GM10847 (cell line): ENCODE results near the gene PRKAB1.

Experiments used
- POLR2A ChIP-seq: IDR thresholded peaks from 2 replicates; pipeline ENCODE4 v1.6.1; 2011; ENCODE audit not compliant: insufficient read length; ENCODE audit errors: extremely low read depth

The PRKAB1 gene, protein sequence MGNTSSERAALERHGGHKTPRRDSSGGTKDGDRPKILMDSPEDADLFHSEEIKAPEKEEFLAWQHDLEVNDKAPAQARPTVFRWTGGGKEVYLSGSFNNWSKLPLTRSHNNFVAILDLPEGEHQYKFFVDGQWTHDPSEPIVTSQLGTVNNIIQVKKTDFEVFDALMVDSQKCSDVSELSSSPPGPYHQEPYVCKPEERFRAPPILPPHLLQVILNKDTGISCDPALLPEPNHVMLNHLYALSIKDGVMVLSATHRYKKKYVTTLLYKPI

DNA sequence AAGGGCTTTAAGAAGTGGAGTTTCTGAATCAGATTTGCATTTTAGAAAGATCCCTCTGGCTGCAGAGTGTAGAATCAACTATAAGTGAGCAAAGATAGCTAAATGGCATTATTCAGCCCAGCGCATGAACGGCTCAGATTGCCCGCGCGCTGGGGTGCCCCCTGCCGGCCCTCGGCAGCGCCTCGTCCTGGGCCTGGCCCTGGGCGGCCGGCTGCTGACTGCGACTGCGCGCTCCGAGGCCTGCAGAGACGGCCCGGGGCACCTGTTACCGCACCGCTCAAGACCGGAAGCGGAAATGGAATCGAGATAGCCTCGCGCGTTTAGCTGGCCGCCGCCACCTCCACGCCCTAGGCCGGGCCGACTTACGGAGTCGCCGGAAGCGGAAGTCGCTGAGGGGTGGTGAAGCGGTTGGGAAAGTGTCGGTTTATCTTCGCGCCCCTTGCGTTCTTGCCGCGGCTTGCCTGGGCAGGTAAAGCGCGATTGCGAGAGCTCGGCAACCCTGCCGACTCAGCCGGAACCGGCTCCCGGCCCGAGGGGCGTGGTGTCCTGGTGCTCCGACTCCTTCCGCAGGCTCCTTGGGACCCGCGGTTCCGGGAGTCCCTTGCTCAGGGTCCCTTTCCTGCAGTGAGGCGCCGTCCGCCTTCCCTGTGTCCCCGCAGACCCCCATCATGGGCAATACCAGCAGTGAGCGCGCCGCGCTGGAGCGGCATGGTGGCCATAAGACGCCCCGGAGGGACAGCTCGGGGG, at the start of gene PRKAB1:
TSS of gene PRKAB1 (plus strand) at position 557 of the 747 bp plus-strand sequence. CDS start at position 669, 112 bp downstream.
- peak; percentile 86 for TF ChIP-seq POLR2A

DNA sequence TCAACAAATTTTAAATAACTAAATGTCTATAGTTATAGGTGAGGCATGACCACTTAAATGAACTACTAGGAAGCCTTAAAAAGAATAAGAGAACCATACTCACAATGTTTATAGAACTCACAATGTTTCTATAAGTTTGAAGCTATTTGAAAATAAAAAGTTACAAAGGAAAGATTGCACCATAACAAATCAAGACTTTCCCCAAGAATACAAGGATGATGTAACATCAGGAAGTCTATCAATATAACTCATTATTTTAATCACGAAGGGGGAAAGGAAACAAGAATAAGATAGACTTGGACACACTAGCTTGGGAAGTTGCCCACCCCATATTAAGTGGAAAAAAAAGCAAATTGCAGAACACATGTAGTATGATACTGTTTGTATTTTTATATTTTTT, 47.4 kb upstream of the PRKAB1 start:
- TF ChIP-seq POLR2A: no peak

DNA sequence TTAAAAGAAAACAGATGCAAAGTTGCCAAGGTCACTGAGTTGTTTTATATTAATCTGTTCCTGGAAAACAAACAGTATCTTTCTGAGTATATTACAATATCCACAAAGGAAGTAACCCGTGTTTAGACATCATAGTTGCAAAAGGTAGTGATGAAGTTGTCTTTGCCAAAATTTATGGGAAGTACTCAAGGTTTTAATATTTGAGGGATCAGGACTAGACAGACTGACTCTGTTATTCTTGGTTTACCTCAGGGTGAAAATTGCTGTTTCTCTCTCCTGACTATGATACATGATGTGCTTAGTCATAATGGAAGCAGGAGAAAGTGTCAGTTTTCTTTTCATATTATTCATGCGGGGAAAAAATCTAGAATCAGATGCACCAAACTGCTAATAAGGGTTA, 46.1 kb upstream of the PRKAB1 start:
- TF ChIP-seq POLR2A: no peak

DNA sequence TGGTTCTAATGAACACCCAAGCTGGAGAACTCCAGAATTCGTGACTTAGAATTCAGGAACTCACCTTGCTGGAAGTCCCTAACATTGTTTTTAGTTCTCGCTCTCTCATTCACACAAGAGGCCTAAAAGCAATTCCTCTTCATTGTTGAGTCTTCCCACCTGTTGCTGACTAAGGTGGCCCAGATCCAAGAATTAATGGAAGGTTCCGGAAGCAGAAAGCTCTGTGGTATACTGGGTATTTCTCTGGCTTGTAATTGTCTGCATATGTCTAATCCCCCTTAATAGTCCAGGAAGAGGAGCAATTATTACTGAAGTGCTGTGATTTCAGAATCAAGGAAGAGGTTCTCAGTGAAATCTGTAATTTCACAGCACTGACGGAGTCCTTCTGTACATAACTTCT, 43.0 kb upstream of the PRKAB1 start:
- no peak for TF ChIP-seq POLR2A

- no peak for TF ChIP-seq POLR2A
Observed at GRCh38 chr12:119627019-119627643, 40.8 kb upstream of the PRKAB1 start.

GRCh38 chr12:119627686-119628085, 40.2 kb upstream of the PRKAB1 start:
- TF ChIP-seq POLR2A: no peak

DNA sequence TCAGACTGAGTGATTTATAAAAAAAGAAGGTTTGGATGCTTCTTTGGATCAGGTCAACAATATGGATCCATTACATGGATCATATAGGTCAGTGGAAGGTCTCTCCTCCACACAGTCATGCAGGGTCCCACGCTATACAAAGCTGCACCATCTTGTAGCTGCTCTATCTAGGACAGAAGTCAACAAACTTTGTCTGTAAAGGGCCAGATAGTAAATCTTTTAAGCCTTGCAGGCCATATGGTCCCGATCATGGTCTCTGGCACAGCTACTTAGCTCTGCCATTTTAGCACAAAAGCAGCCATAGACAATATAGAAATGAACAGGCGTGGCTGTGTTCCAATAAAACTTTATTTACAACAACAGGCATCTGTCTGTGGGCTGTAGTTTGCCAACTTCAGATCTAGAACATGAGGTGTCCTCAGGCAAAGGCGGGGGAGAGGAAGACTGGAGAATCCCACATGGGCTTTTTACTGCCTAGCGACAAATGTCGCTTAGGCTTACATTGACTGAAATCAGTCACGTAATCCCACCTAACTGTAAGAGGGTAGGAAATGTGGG, 37.6 kb upstream of the PRKAB1 start:
- TF ChIP-seq POLR2A: no peak

DNA sequence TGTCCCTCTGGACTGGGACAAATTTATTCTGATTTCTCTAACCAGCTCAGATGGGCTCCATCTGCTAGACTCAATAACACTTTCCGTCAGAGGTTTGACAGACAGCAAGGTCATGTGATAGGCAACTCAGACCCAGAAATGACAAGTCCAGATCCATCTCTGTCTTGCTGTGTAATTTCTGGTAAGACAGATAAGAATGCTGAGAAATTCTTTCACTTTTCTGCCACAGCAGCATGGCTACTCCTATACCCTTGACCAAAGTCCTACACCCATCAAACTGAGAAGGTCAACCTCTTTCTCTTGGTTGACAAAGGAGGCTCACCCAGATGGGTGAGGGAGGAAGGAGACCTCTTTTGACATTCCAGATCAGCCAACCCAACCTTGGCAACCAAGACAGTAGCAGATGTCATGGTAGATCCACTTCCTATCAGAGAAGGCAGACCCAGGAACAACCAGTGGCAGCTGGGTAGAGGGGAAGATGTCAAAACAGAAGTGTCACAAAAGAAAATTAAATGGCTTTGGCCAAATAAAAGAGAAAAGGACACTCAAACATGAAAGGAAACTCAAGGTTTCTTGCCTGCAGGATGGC, 36.9 kb upstream of the PRKAB1 start:
- TF ChIP-seq POLR2A: no peak

- no peak for TF ChIP-seq POLR2A
Observed at GRCh38 chr12:119631930-119632678, 35.8 kb upstream of the PRKAB1 start.

DNA sequence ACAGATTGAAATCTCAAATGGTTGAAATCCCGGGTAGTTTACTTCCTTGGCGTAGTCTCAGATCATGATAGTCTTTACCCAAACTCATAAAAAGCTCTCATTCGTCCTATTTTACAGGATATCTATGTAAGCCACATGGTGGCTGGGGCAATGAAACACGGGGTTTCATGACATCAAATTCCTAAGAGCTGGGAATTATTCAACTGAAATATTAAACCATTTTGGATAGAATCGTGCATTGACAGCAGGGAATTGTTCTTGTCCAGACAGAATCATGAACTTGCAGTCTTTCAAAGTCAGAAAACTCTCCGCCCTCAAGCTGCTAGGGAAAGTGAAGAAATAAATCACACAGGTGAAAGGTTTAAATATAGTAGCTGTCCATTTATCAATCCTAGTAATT, 33.2 kb upstream of the PRKAB1 start:
- no peak for TF ChIP-seq POLR2A

- no peak for TF ChIP-seq POLR2A
Observed at GRCh38 chr12:119642986-119643385, 24.9 kb upstream of the PRKAB1 start.

GRCh38 chr12:119644930-119645329, 23.0 kb upstream of the PRKAB1 start:
- no peak for TF ChIP-seq POLR2A

GRCh38 chr12:119645535-119646059, 22.3 kb upstream of the PRKAB1 start:
- no peak for TF ChIP-seq POLR2A

DNA sequence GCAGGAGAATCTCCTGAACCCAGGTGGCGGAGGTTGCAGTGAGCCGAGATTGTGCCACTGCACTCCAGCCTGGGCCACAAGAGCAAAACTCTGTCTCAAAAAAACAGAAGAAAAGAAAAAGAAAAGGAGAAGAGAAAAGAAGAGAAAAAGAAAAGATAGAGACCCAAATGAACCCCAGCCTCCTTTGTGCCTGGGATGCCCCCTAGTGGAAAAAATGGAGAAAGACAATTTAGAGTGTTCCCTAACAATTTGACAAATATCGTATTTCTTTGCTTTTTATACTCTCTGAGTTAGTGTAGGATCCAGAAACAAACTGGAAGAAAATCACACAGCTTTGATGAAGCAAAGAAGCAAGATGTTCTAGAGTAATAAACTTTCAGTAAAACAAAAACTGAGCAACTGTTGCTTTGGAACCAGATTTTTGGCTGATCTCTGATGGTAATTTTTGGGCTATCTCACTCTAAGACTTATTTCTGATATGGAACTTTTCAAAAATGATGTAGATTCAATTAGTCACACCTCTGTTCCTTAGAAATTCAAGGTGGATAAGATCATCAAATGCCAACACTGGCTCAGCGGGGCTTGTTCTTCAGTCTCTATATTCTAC, 18.6 kb upstream of the PRKAB1 start:
- TF ChIP-seq POLR2A: no peak
